K562 (cell line): ENCODE measurements around the gene CUL9. TPM values are rescaled to one million over a fixed set of nuclear protein-coding genes. Genes with fewer than 3 reads are reported as not detected.

Source experiments
- AFF1 ChIP-seq, 2 experiments: fragments of 450-650 bp; IDR thresholded peaks; 2 replicates each; pipeline ENCODE4 v1.6.1; 2018; ENCODE audit warnings: mild to moderate bottlenecking in 2 of 2, low read depth in 1 of 2; ENCODE audit not compliant: partially characterized antibody in 2 of 2
- CHD2 ChIP-seq: IDR thresholded peaks from 2 replicates; pipeline ENCODE4 v1.6.1; 2011; ENCODE audit warnings: low read depth, low read length
- ELF2 ChIP-seq: fragments of 250-450 bp; sonication (Bioruptor Pico); IDR thresholded peaks from 2 replicates; pipeline ENCODE4 v1.5.0; 2021; ENCODE audit warnings: mild to moderate bottlenecking
- HINFP ChIP-seq: fragments of 450-650 bp; conservative IDR thresholded peaks from 2 replicates; pipeline ENCODE4 v1.6.1; 2016; ENCODE audit warnings: missing genetic modification characterization, low read depth, mild to moderate bottlenecking, control low read depth, missing compliant biosample characterization
- KHSRP ChIP-seq: fragments of 450-650 bp; IDR thresholded peaks from 2 replicates; pipeline ENCODE4 v1.6.1; 2017
- MEF2D ChIP-seq: conservative IDR thresholded peaks from 2 replicates; pipeline ENCODE4 v1.6.1; 2016; ENCODE audit warnings: low read depth, missing genetic modification characterization, missing compliant biosample characterization
- MIER1 ChIP-seq: fragments of 450-650 bp; IDR thresholded peaks from 2 replicates; pipeline ENCODE4 v1.6.1; 2016; ENCODE audit warnings: antibody characterized with exemption, mild to moderate bottlenecking, low read depth
- NR4A1 ChIP-seq, 2 experiments: fragments of 250-450 bp in 1 of 2; fragments of 450-650 bp in 1 of 2; sonication (Bioruptor Pico) in 1 of 2; IDR thresholded peaks; 2 replicates each; pipeline versions ENCODE4 v1.4.0 to v1.6.1; 2016 to 2020; ENCODE audit warnings: mild to moderate bottlenecking in 2 of 2, missing compliant biosample characterization in 1 of 2, missing genetic modification characterization in 1 of 2, moderate library complexity in 1 of 2
- PBX2 ChIP-seq, 2 experiments: IDR thresholded peaks in 1 of 2; conservative IDR thresholded peaks in 1 of 2; 2 replicates each; pipeline ENCODE4 v1.6.1; 2016; ENCODE audit warnings: low read depth in 2 of 2, mild to moderate bottlenecking in 1 of 2, missing compliant biosample characterization in 1 of 2, missing genetic modification characterization in 1 of 2, moderate library complexity in 1 of 2
- SMAD1 ChIP-seq: fragments of 150-350 bp; IDR thresholded peaks from 2 replicates; pipeline ENCODE4 v1.6.1; 2014; ENCODE audit warnings: low read length, low read depth; ENCODE audit not compliant: partially characterized antibody
- SNRNP70 ChIP-seq: fragments of 200-400 bp; formaldehyde crosslinking; optimal IDR thresholded peaks from 2 replicates; pipeline ENCODE3; 2017; ENCODE audit warnings: low read depth, low read length
- SUPT5H ChIP-seq: fragments of 450-650 bp; IDR thresholded peaks from 2 replicates; pipeline ENCODE4 v1.6.1; 2016
- ZBTB9 ChIP-seq: fragments of 450-650 bp; formaldehyde crosslinking; IDR thresholded peaks from 2 replicates; pipeline ENCODE4 v1.4.0; 2020; ENCODE audit warnings: mild to moderate bottlenecking, moderate library complexity
- ZKSCAN1 ChIP-seq: fragments of 150-350 bp; IDR thresholded peaks from 2 replicates; pipeline ENCODE4 v1.6.1; 2016; ENCODE audit warnings: low read depth, low read length
- ZNF778 ChIP-seq: fragments of 450-650 bp; formaldehyde crosslinking; IDR thresholded peaks from 2 replicates; pipeline ENCODE4 v1.4.0; 2020; ENCODE audit warnings: mild to moderate bottlenecking, moderate library complexity
- ZNF785 ChIP-seq: fragments of 250-450 bp; sonication (Bioruptor Pico); IDR thresholded peaks from 2 replicates; pipeline ENCODE4 v1.4.0; 2020; ENCODE audit warnings: mild to moderate bottlenecking
- polyA plus RNA-seq, 8 experiments: library from polyadenylated mRNA; depleted of rRNA in 4 of 8; stranded (reverse) in 5 of 8; unstranded in 3 of 8; fragments of >200 nt; fragmentation: Nextera tagmentation in 2 of 8; fragmentation: Illumina TruSeq in 1 of 8; extraction: Ambion mirVana in 2 of 8; extraction: Trizol in 1 of 8; gene quantifications; 2 replicates each; pipeline versions ENCODE4 v1.2.1 to v1.2.3, GENCODE V29; 2011 to 2014; ENCODE audit warnings: inconsistent platforms in 1 of 8, missing spikeins in 1 of 8
- total RNA-seq, 7 experiments: library from RNA; depleted of rRNA in 6 of 7; stranded (reverse); fragments of >200 nt in 6 of 7; fragmentation: Illumina TruSeq in 2 of 7; extraction: Trizol in 2 of 7; gene quantifications; 2 replicates each; pipeline versions ENCODE4 v1.2.1 to v1.2.3, GENCODE V29; 2011 to 2021; ENCODE audit warnings: low replicate concordance in 1 of 7

The CUL9 gene
- total and polyA plus RNA-seq, 9 of the 15 experiments (the other 6 are each of a cell fraction or from before 2014, with no cell fraction given) = 0.50 to 20.7 (median 6.6) TPM

- TF ChIP-seq PBX2 (CRISPR knock-in tag; IDR thresholded peaks at IDR 0.05; ENCODE audit: low read depth) = peak; percentile 62
- TF ChIP-seq PBX2 (tag; conservative IDR thresholded peaks at IDR 0.05; ENCODE audit: low read depth) = peak; percentile 84
- TF ChIP-seq SNRNP70 = no peak
- no peak for TF ChIP-seq ZNF778 (CRISPR knock-in tag)
- TF ChIP-seq AFF1 (IDR thresholded peaks at IDR 0.05; ENCODE audit: low read depth in 1 of 2, partially characterized antibody in 2 of 2) = peak in 1 of 2 experiments; percentile 32
- no peak for TF ChIP-seq SUPT5H
- no peak for TF ChIP-seq HINFP (tag)
- no peak for TF ChIP-seq MEF2D (tag)
- no peak for TF ChIP-seq NR4A1 (CRISPR knock-in tag; IDR thresholded peaks at IDR 0.05)
- no peak for TF ChIP-seq NR4A1 (tag; IDR thresholded peaks at IDR 0.05)
- TF ChIP-seq ZNF785 (CRISPR knock-in tag) = no peak
- TF ChIP-seq KHSRP = no peak
- no peak for TF ChIP-seq MIER1
- TF ChIP-seq CHD2 = peak; percentile 88
- TF ChIP-seq ZBTB9 (CRISPR knock-in tag) = no peak
- TF ChIP-seq SMAD1 = peak; percentile 28
- TF ChIP-seq ELF2 (CRISPR knock-in tag) = no peak
- TF ChIP-seq ZKSCAN1 = no peak
Measured at GRCh38 chr6:43174263-43175112, 7.5 kb upstream of the CUL9 start (continued).
